WTC11 (cell line): ENCODE results near the gene METTL22. TPM values are rescaled to one million over a fixed set of nuclear protein-coding genes. Genes with fewer than 3 reads are reported as not detected.
"Not testable (repeated sequence)": the region's sequence is repeated elsewhere in the genome, so short reads cannot be mapped to it uniquely, and the experiment has no call there.

Source experiments
- ATAC-seq: fragments of 200-7000 bp; cut with Tn5 transposase; 2 replicates; pipeline ENCODE4 v1.10.0; 2021; ENCODE audit warnings: mild to moderate bottlenecking, moderate library complexity
- CTCF ChIA-PET: fragments of 300-600 bp; sonication (Branson Sonifier 250); formaldehyde crosslinking; loops from one replicate; lab custom pipeline; 2021; ENCODE audit warnings: antibody characterized with exemption; lab: Charles Lee
- POLR2A ChIA-PET: fragments of 350-600 bp; sonication (Branson Sonifier 250); formaldehyde crosslinking; loops from one replicate; lab custom pipeline; 2021; ENCODE audit warnings: antibody characterized with exemption; lab: Charles Lee
- DNase-seq: peaks from one replicate; pipeline ENCODE4 v3.0.0; 2021; ENCODE audit warnings: low spot score
- H3K27ac Mint-ChIP-seq: 2 replicates; pipeline ENCODE4 v1.8.0; 2021; ENCODE audit warnings: mixed read lengths
- H3K27me3 Mint-ChIP-seq: 2 replicates; pipeline ENCODE4 v1.8.0; 2021; ENCODE audit warnings: low read depth, mild to moderate bottlenecking, moderate library complexity, mixed read lengths
- H3K36me3 Mint-ChIP-seq: 2 replicates; pipeline ENCODE4 v1.8.0; 2021; ENCODE audit warnings: mixed read lengths
- H3K4me1 Mint-ChIP-seq: 2 replicates; pipeline ENCODE4 v1.8.0; 2022; ENCODE audit warnings: mixed read lengths
- H3K4me3 Mint-ChIP-seq: 2 replicates; pipeline ENCODE4 v1.8.0; 2021; ENCODE audit warnings: mild to moderate bottlenecking, moderate library complexity, mixed read lengths
- H3K9me3 Mint-ChIP-seq: 2 replicates; pipeline ENCODE4 v1.8.0; 2021; ENCODE audit warnings: mixed read lengths
- CREM ChIP-seq: sonication (generic); formaldehyde crosslinking; IDR thresholded peaks from 2 replicates; pipeline ENCODE4 v1.8.1; 2022; ENCODE audit warnings: mild to moderate bottlenecking, missing genetic modification reagents, moderate library complexity
- GABPB1 ChIP-seq: sonication (generic); formaldehyde crosslinking; IDR thresholded peaks from 2 replicates; pipeline ENCODE4 v1.8.1; 2023; ENCODE audit warnings: mild to moderate bottlenecking, missing genetic modification reagents
- JUN ChIP-seq: sonication (generic); formaldehyde crosslinking; IDR thresholded peaks from 2 replicates; pipeline ENCODE4 v1.8.0; 2023; ENCODE audit warnings: mild to moderate bottlenecking, missing genetic modification reagents
- MXD4 ChIP-seq: fragments of 250-450 bp; sonication (Bioruptor Pico); IDR thresholded peaks from 2 replicates; pipeline ENCODE4 v1.8.0; 2021; ENCODE audit warnings: mild to moderate bottlenecking, moderate library complexity, borderline replicate concordance
- NR2C2 ChIP-seq: sonication (generic); formaldehyde crosslinking; IDR thresholded peaks from 2 replicates; pipeline ENCODE4 v1.8.0; 2022; ENCODE audit warnings: mild to moderate bottlenecking, missing genetic modification reagents
- SMAD4 ChIP-seq: sonication (generic); formaldehyde crosslinking; IDR thresholded peaks from 2 replicates; pipeline ENCODE4 v1.8.0; 2022; ENCODE audit warnings: mild to moderate bottlenecking, missing genetic modification reagents
- TP53 ChIP-seq: sonication (generic); formaldehyde crosslinking; IDR thresholded peaks from 2 replicates; pipeline ENCODE4 v1.8.1; 2023; ENCODE audit warnings: mild to moderate bottlenecking, missing genetic modification reagents
- ZNF219 ChIP-seq: sonication (generic); formaldehyde crosslinking; IDR thresholded peaks from 2 replicates; pipeline ENCODE4 v1.8.0; 2023; ENCODE audit warnings: missing genetic modification reagents, mild to moderate bottlenecking, borderline replicate concordance
- ZNF423 ChIP-seq: fragments of 250-450 bp; sonication (Bioruptor Pico); IDR thresholded peaks from 2 replicates; pipeline ENCODE4 v2.1.2; 2022; ENCODE audit warnings: mild to moderate bottlenecking, moderate library complexity
- total RNA-seq: library from RNA; stranded (reverse); gene quantifications from 3 replicates; pipeline ENCODE4 v1.2.3, GENCODE V29; 2021
- TF ChIP-seq, protein P1 (sequence below): fragments of 250-450 bp; sonication (Bioruptor Pico); IDR thresholded peaks from 2 replicates; pipeline ENCODE4 v1.9.0; 2021; ENCODE audit warnings: moderate library complexity, mild to moderate bottlenecking, inconsistent platforms, borderline replicate concordance
- TF ChIP-seq, protein P2 (sequence below): sonication (generic); formaldehyde crosslinking; IDR thresholded peaks from 2 replicates; pipeline ENCODE4 v1.8.1; 2022; ENCODE audit warnings: low read depth, mild to moderate bottlenecking, moderate library complexity, missing genetic modification reagents, borderline replicate concordance
- TF ChIP-seq, protein P3 (sequence below): sonication (generic); formaldehyde crosslinking; IDR thresholded peaks from 2 replicates; pipeline ENCODE4 v1.8.0; 2023; ENCODE audit warnings: mild to moderate bottlenecking, missing genetic modification reagents
- TF ChIP-seq, protein P4 (sequence below): fragments of 200-600 bp; IDR thresholded peaks from 2 replicates; pipeline ENCODE4 v1.8.0; 2022; ENCODE audit warnings: antibody characterized with exemption
- TF ChIP-seq, protein P5 (sequence below): sonication (generic); formaldehyde crosslinking; IDR thresholded peaks from 2 replicates; pipeline ENCODE4 v1.8.0; 2023; ENCODE audit warnings: missing genetic modification reagents
- TF ChIP-seq, protein P6 (sequence below): sonication (generic); formaldehyde crosslinking; IDR thresholded peaks from 2 replicates; pipeline ENCODE4 v1.8.1; 2023; ENCODE audit warnings: mild to moderate bottlenecking, missing genetic modification reagents

Gene METTL22
- total RNA-seq, 1 experiment from 2014 or later, result 82.0 TPM

DNA sequence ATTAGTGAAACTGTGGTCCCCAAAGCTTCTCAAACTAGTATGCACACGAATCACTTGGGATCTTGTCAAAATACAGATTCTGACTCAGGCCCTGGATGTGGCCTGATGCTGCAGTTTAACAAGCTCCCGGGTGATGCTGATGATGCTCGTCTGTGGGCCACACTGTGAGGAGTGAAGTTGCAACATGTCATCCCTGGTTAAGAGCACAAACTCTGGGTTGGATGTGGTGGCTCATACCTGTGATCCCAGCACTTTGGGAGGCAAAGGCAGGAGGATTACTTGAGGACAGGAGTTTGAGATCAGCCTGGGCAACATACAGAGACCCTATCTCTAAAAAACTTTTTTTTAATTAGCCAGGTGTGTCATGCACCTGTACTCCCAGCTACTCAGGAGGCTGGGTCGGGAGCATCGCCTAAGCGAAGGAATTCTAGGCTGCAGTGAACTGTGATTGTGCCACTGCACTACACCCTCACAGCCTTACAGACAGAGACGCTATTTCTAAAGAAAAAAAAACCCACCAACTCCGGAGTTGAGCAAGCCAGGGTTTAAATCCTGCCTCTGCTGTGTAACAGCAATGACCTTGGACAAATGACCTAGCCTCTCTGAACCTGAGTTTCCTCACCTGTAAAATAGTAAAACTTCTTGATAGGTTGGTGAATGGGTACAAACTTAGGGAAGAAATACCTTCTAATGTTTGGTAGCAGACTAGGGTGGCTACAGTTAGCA lies 28.5 kb downstream of the METTL22 start (continued):
- TF ChIP-seq, protein P1, sequence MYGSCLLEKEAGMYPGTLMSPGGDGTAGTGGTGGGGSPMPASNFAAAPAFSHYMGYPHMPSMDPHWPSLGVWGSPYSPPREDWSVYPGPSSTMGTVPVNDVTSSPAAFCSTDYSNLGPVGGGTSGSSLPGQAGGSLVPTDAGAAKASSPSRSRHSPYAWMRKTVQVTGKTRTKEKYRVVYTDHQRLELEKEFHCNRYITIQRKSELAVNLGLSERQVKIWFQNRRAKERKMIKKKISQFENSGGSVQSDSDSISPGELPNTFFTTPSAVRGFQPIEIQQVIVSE (CRISPR knock-in tag), result no peak
- no peak for TF ChIP-seq MXD4 (CRISPR knock-in tag)
- TF ChIP-seq JUN (CRISPR knock-in tag), result no peak
- TF ChIP-seq, protein P2, sequence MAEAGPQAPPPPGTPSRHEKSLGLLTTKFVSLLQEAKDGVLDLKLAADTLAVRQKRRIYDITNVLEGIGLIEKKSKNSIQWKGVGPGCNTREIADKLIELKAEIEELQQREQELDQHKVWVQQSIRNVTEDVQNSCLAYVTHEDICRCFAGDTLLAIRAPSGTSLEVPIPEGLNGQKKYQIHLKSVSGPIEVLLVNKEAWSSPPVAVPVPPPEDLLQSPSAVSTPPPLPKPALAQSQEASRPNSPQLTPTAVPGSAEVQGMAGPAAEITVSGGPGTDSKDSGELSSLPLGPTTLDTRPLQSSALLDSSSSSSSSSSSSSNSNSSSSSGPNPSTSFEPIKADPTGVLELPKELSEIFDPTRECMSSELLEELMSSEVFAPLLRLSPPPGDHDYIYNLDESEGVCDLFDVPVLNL (CRISPR knock-in tag), result no peak
- TF ChIP-seq NR2C2 (CRISPR knock-in tag), result no peak

DNA sequence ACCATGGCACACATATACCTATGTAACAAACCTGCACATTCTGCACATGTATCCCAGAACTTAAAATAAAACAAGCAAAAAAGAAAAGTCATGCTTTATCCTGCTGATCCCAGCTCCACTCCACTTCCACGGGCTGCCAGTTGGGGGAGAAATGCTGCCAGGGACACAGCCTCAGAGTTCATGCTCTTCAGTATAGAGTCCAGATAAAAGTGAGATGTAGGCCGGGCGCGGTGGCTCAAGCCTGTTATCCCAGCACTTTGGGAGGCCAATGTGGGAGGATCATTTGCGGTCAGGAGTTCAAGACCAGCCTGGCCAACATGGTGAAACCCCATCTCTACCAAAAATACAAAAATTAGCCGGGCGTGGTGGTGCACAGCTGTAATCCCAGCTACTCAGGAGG lies 30.5 kb downstream of the METTL22 start:
- H3K4me3 Mint-ChIP-seq, H3K9me3 Mint-ChIP-seq, H3K27me3 Mint-ChIP-seq, POLR2A ChIA-PET, H3K27ac Mint-ChIP-seq: not testable (repeated sequence)
- H3K36me3 Mint-ChIP-seq, result peaks cover 17% of the 10 kb centered on the region
- CTCF ChIA-PET, result interaction anchor here (0.6 to 2.5 kb wide), 22 partner anchors 8 to 632 kb away, joined by 3 to 20 read pairs (median 4); partner anchors contain the start of genes ABAT, PMM2 and TMEM186
- peak; percentile 78 for ATAC-seq
- peaks cover 11% of the 10 kb centered on the region; the same call in 1 of the 2 replicates for H3K4me1 Mint-ChIP-seq
- peak; percentile 45 for DNase-seq

DNA sequence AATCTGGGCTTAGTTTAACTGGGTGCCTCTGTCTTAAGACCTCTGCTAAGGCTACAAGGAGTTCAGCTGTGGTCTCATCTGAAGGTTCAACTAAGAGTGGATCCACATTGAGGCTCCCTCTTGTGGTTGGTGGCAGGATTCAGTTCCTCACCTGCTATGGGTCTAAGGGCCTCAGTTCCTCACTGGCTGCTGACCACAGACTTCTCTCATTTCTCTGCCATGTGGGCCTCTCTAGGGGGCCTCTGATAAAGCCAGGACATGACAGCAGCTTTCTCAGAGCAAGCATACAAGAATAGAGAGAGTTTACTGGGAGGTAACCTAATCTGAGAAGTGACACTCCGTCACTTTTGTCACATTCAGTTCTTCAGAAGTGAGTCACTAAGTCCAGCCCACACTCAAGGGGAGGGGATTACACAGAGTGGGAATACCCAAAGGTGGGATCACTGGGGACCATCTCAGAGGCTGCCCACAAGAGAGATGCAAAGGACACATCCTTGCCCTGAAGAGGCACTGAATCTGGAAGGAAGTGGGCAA lies 33.8 kb downstream of the METTL22 start:
- ATAC-seq, result peak; percentile 82
- Mint-ChIP-seq H3K27me3 (no peaks in the 10 kb centered on the region; the same call in none of the 2 replicates), H3K9me3 (no peaks in the 10 kb centered on the region)
- POLR2A ChIA-PET, result no interaction called here
- TF ChIP-seq MXD4 (CRISPR knock-in tag) (no peak), GABPB1 (CRISPR knock-in tag) (0 out of 2 replicates have a peak, but pooled peaks have one; percentile 23), CREM (no peak), TP53 (CRISPR knock-in tag) (no peak), ZNF219 (CRISPR knock-in tag) (no peak), ZNF423 (no peak), SMAD4 (CRISPR knock-in tag) (no peak)
- TF ChIP-seq, protein P3, sequence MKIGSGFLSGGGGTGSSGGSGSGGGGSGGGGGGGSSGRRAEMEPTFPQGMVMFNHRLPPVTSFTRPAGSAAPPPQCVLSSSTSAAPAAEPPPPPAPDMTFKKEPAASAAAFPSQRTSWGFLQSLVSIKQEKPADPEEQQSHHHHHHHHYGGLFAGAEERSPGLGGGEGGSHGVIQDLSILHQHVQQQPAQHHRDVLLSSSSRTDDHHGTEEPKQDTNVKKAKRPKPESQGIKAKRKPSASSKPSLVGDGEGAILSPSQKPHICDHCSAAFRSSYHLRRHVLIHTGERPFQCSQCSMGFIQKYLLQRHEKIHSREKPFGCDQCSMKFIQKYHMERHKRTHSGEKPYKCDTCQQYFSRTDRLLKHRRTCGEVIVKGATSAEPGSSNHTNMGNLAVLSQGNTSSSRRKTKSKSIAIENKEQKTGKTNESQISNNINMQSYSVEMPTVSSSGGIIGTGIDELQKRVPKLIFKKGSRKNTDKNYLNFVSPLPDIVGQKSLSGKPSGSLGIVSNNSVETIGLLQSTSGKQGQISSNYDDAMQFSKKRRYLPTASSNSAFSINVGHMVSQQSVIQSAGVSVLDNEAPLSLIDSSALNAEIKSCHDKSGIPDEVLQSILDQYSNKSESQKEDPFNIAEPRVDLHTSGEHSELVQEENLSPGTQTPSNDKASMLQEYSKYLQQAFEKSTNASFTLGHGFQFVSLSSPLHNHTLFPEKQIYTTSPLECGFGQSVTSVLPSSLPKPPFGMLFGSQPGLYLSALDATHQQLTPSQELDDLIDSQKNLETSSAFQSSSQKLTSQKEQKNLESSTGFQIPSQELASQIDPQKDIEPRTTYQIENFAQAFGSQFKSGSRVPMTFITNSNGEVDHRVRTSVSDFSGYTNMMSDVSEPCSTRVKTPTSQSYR, result no peak
- TF ChIP-seq, protein P4, sequence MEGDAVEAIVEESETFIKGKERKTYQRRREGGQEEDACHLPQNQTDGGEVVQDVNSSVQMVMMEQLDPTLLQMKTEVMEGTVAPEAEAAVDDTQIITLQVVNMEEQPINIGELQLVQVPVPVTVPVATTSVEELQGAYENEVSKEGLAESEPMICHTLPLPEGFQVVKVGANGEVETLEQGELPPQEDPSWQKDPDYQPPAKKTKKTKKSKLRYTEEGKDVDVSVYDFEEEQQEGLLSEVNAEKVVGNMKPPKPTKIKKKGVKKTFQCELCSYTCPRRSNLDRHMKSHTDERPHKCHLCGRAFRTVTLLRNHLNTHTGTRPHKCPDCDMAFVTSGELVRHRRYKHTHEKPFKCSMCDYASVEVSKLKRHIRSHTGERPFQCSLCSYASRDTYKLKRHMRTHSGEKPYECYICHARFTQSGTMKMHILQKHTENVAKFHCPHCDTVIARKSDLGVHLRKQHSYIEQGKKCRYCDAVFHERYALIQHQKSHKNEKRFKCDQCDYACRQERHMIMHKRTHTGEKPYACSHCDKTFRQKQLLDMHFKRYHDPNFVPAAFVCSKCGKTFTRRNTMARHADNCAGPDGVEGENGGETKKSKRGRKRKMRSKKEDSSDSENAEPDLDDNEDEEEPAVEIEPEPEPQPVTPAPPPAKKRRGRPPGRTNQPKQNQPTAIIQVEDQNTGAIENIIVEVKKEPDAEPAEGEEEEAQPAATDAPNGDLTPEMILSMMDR, result peak; percentile 46
- TF ChIP-seq, protein P5, sequence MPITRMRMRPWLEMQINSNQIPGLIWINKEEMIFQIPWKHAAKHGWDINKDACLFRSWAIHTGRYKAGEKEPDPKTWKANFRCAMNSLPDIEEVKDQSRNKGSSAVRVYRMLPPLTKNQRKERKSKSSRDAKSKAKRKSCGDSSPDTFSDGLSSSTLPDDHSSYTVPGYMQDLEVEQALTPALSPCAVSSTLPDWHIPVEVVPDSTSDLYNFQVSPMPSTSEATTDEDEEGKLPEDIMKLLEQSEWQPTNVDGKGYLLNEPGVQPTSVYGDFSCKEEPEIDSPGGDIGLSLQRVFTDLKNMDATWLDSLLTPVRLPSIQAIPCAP (CRISPR knock-in tag), result no peak
- TF ChIP-seq, protein P6, sequence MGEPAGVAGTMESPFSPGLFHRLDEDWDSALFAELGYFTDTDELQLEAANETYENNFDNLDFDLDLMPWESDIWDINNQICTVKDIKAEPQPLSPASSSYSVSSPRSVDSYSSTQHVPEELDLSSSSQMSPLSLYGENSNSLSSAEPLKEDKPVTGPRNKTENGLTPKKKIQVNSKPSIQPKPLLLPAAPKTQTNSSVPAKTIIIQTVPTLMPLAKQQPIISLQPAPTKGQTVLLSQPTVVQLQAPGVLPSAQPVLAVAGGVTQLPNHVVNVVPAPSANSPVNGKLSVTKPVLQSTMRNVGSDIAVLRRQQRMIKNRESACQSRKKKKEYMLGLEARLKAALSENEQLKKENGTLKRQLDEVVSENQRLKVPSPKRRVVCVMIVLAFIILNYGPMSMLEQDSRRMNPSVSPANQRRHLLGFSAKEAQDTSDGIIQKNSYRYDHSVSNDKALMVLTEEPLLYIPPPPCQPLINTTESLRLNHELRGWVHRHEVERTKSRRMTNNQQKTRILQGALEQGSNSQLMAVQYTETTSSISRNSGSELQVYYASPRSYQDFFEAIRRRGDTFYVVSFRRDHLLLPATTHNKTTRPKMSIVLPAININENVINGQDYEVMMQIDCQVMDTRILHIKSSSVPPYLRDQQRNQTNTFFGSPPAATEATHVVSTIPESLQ (CRISPR knock-in tag), result no peak
- TF ChIP-seq, all 79 proteins: peak for 2
- Mint-ChIP-seq H3K36me3 (no peaks in the 10 kb centered on the region), H3K4me1 (peaks cover 11% of the 10 kb centered on the region; the same call in 1 of the 2 replicates), H3K27ac (no peak overlapping the region), H3K4me3 (no peak overlapping the region)
- CTCF ChIA-PET, result interaction anchor here (0.6 to 2.3 kb wide), 10 partner anchors 10 to 210 kb away, joined by 3 to 13 read pairs (median 4); partner anchors contain the start of gene ABAT
- DNase-seq, result peak; percentile 57
